HCT116 (cell line): Measurements from ENCODE around the gene SART1. TPM values are rescaled to one million over a fixed set of nuclear protein-coding genes. Genes with fewer than 3 reads are reported as not detected.

Experiments used
- ATAC-seq: fragments of 200-7000 bp; cut with Tn5 transposase; 2 replicates; pipeline ENCODE4 v1.9.1; 2020; ENCODE audit warnings: mild to moderate bottlenecking, moderate library complexity
- BruUV-seq: library from RNA; stranded (reverse); fragments of 400-500 nt; replicated peaks from 2 replicates; lab custom pipeline; 2021; lab: Mats Ljungman, UMichigan
- CTCF ChIA-PET: fragments of 300-600 bp; sonication (Branson Sonifier 250); formaldehyde crosslinking; loops from one replicate; lab custom pipeline; 2021; ENCODE audit warnings: antibody characterized with exemption; lab: Charles Lee
- POLR2A ChIA-PET: fragments of 300-600, 350-600 bp; sonication (Branson Sonifier 250); formaldehyde crosslinking; loops from one replicate; lab custom pipeline; 2021; ENCODE audit warnings: antibody characterized with exemption; lab: Charles Lee
- RAD21 ChIA-PET, 2 experiments: fragments of 300-600 bp; sonication (Branson Sonifier 250); formaldehyde crosslinking; loops; one replicate each; lab custom pipeline; 2023; ENCODE audit warnings: low total read pairs in 2 of 2; ENCODE audit not compliant: uncharacterized antibody in 2 of 2, unreplicated experiment in 2 of 2, low non-redundant PET in 1 of 2; lab: Charles Lee
- DNase-seq: peaks from one replicate; pipeline ENCODE4 v3.0.0-alpha.2; 2010; ENCODE audit warnings: low read depth, low spot score
- H2AFZ ChIP-seq: fragments of 200-600 bp; shearing (Covaris generic), sonication (generic); 2 replicates; pipeline ENCODE4 v1.6.1; 2017; ENCODE audit warnings: low read depth, mixed run types, mixed read lengths, antibody characterized with exemption, low read length; ENCODE audit not compliant: poor library complexity, severe bottlenecking
- H3K27ac ChIP-seq: 2 replicates; pipeline ENCODE4 v1.5.1; 2012; ENCODE audit warnings: low read depth, low read length
- H3K27me3 ChIP-seq: fragments of 200-600 bp; sonication (generic); 2 replicates; pipeline ENCODE4 v1.6.1; 2016; ENCODE audit warnings: mixed run types, low read length, mixed read lengths; ENCODE audit not compliant: insufficient read depth
- H3K36me3 ChIP-seq, 2 experiments: fragments of 200-500 bp in 1 of 2; fragments of 200-600 bp in 1 of 2; sonication (Bioruptor generic) in 1 of 2; sonication (generic) in 1 of 2; 2 replicates each; pipeline versions ENCODE4 v1.5.1 to v1.6.1; 2014 to 2016; ENCODE audit warnings: low read length in 2 of 2, inconsistent platforms in 1 of 2, mixed read lengths in 1 of 2, mixed run types in 1 of 2; ENCODE audit not compliant: insufficient read depth in 2 of 2, control insufficient read depth in 1 of 2
- H3K4me1 ChIP-seq, 2 experiments: fragments of 200-600 bp in 1 of 2; sonication (generic) in 1 of 2; 2 replicates each; pipeline versions ENCODE4 v1.5.1 to v1.6.1; 2012 to 2017; ENCODE audit warnings: low read length in 2 of 2, inconsistent platforms in 1 of 2, mild to moderate bottlenecking in 1 of 2, mixed read lengths in 1 of 2, mixed run types in 1 of 2, moderate library complexity in 1 of 2; ENCODE audit not compliant: insufficient read depth in 2 of 2, control insufficient read depth in 1 of 2
- H3K4me2 ChIP-seq: fragments of 200-600 bp; sonication (generic); 2 replicates; pipeline ENCODE4 v1.6.1; 2017; ENCODE audit warnings: mixed run types, low read length, mixed read lengths
- H3K4me3 ChIP-seq, 2 experiments: fragments of 200-600 bp in 1 of 2; sonication (generic) in 1 of 2; replicated peaks in 1 of 2; 2 replicates each; pipeline ENCODE4 v1.5.1; 2011 to 2016; ENCODE audit warnings: low read length in 2 of 2, control low read depth in 1 of 2, low read depth in 1 of 2, mild to moderate bottlenecking in 1 of 2, mixed read lengths in 1 of 2, mixed run types in 1 of 2
- H3K79me2 ChIP-seq: fragments of 200-600 bp; sonication (generic); 2 replicates; pipeline ENCODE4 v1.6.1; 2017; ENCODE audit warnings: mild to moderate bottlenecking, mixed run types, low read length, moderate library complexity, mixed read lengths; ENCODE audit not compliant: insufficient read depth
- H3K9ac ChIP-seq: fragments of 200-600 bp; sonication (generic); 2 replicates; pipeline ENCODE4 v1.6.1; 2016; ENCODE audit warnings: low read length, mixed read lengths
- H3K9me2 ChIP-seq: fragments of 200-600 bp; sonication (generic), shearing (Covaris generic); 2 replicates; pipeline ENCODE4 v1.6.1; 2017; ENCODE audit warnings: mixed run types, mild to moderate bottlenecking, moderate library complexity; ENCODE audit not compliant: insufficient read depth
- H3K9me3 ChIP-seq, 2 experiments: fragments of 200-500 bp in 1 of 2; fragments of 200-600 bp in 1 of 2; sonication (Bioruptor generic) in 1 of 2; sonication (generic) in 1 of 2; 2 replicates each; pipeline ENCODE4 v1.6.1; 2014 to 2017; ENCODE audit warnings: low read length in 2 of 2, mixed read lengths in 2 of 2, inconsistent platforms in 1 of 2, low read depth in 1 of 2, mild to moderate bottlenecking in 1 of 2, mixed run types in 1 of 2, moderate library complexity in 1 of 2; ENCODE audit not compliant: control insufficient read depth in 1 of 2, insufficient read depth in 1 of 2
- H4K20me1 ChIP-seq: fragments of 200-600 bp; sonication (generic), shearing (Covaris generic); 2 replicates; pipeline ENCODE4 v1.6.1; 2017; ENCODE audit warnings: mixed run types, mild to moderate bottlenecking, moderate library complexity; ENCODE audit not compliant: insufficient read depth
- CBX3 ChIP-seq: IDR thresholded peaks from 2 replicates; pipeline ENCODE4 v1.6.1; 2012; ENCODE audit warnings: low read depth
- CEBPB ChIP-seq: IDR thresholded peaks from 2 replicates; pipeline ENCODE4 v1.6.1; 2012; ENCODE audit warnings: low read depth
- EZH2phosphoT487 ChIP-seq: fragments of 200-600 bp; IDR thresholded peaks from 2 replicates; pipeline ENCODE4 v1.6.1; 2018; ENCODE audit warnings: antibody characterized with exemption, borderline replicate concordance
- POLR2AphosphoS5 ChIP-seq: IDR thresholded peaks from 2 replicates; pipeline ENCODE4 v1.6.1; 2011; ENCODE audit warnings: mild to moderate bottlenecking, low read depth, low read length, moderate library complexity
- REST ChIP-seq: IDR thresholded peaks from 2 replicates; pipeline ENCODE4 v1.6.1; 2012; ENCODE audit warnings: low read depth
- TCF7L2 ChIP-seq: IDR thresholded peaks from 2 replicates; pipeline ENCODE4 v1.7.0; 2011; ENCODE audit warnings: borderline replicate concordance, inconsistent platforms; ENCODE audit not compliant: insufficient read depth, insufficient read length; ENCODE audit errors: extremely low read depth
- YY1 ChIP-seq: IDR thresholded peaks from 2 replicates; pipeline ENCODE4 v1.6.1; 2011; ENCODE audit warnings: low read length, low read depth, moderate library complexity, mild to moderate bottlenecking; ENCODE audit not compliant: insufficient replicate concordance; ENCODE audit errors: extremely low read depth
- ZFX ChIP-seq: fragments of 450-650 bp; IDR thresholded peaks from 2 replicates; pipeline ENCODE4 v1.6.1; 2017
- intact Hi-C: fragments of 100-400 bp; cut with micrococcal nuclease; formaldehyde crosslinking; loops from 2 replicates; pipeline ENCODE4 v1.10.0; 2022
- total RNA-seq: library from RNA; stranded (reverse); gene quantifications from one replicate; pipeline ENCODE4 v1.2.1, GENCODE V29; 2021; ENCODE audit not compliant: unreplicated experiment

Gene SART1
- total RNA-seq, 1 experiment from 2014 or later: 47.9 TPM

GRCh38 chr11:65915821-65916251 lies 45.7 kb upstream of the SART1 start:
- peak overlapping the region; percentile 96 for H3K4me2 ChIP-seq
- POLR2A ChIA-PET: interaction anchor here (0.7 to 2.8 kb wide), 13 partner anchors 10 to 96 kb away, joined by 3 to 80 read pairs (median 4); partner anchors contain the start of genes BANF1, CCDC85B, CFL1 and CST6
- H3K27ac ChIP-seq: peak overlapping the region; percentile 95
- H3K4me1 ChIP-seq: peaks cover 68 to 85% of the 10 kb centered on the region in 2 experiments
- H4K20me1 ChIP-seq: no peaks in the 10 kb centered on the region
- DNase-seq: peak; percentile 89
- H3K4me3 ChIP-seq: peak overlapping the region; percentile 86 to 95
- no peak overlapping the region for H2AFZ ChIP-seq
- CTCF ChIA-PET: interaction anchor here (0.8 to 2.2 kb wide), 6 partner anchors 21 to 31 kb away, joined by 3 to 15 read pairs (median 3); partner anchors contain the start of genes CCDC85B and FIBP
- RAD21 ChIA-PET: interaction anchor here (0.8 to 1.1 kb wide), 3 partner anchors 23 to 27 kb away, joined by 3 to 10 read pairs (median 3); partner anchors contain the start of gene FIBP (in 1 of the 2)
- no peaks in the 10 kb centered on the region for H3K9me3 ChIP-seq
- no peaks in the 10 kb centered on the region for H3K9me2 ChIP-seq
- peak; percentile 60 for ATAC-seq
- H3K79me2 ChIP-seq: peaks cover 45% of the 10 kb centered on the region
- peaks cover 0 to 11% of the 10 kb centered on the region in 2 experiments; a peak in 1 of 4 replicates for H3K36me3 ChIP-seq
- intact Hi-C loops: loop anchor here (1.0 kb wide), 2 partner anchors 16 to 25 kb away; partner anchors contain the start of gene FOSL1
- H3K27me3 ChIP-seq: no peaks in the 10 kb centered on the region
- no TSS peak for BruUV-seq
- peak overlapping the region; percentile 99 for H3K9ac ChIP-seq
- peak; percentile 77 for TF ChIP-seq POLR2AphosphoS5
- no peak for TF ChIP-seq CBX3
- peak; percentile 62 for TF ChIP-seq TCF7L2
- TF ChIP-seq ZFX: no peak
- no peak for TF ChIP-seq EZH2phosphoT487
- no peak for TF ChIP-seq CEBPB

GRCh38 chr11:65916391-65916790 lies 45.1 kb upstream of the SART1 start:
- H4K20me1 ChIP-seq: no peaks in the 10 kb centered on the region
- peaks cover 64 to 81% of the 10 kb centered on the region in 2 experiments for H3K4me1 ChIP-seq
- H3K9me2 ChIP-seq: no peaks in the 10 kb centered on the region
- H3K4me2 ChIP-seq: peak overlapping the region; percentile 96
- peak overlapping the region; percentile 86 to 95 for H3K4me3 ChIP-seq
- BruUV-seq: no TSS peak
- H3K36me3 ChIP-seq: peaks cover 0 to 16% of the 10 kb centered on the region in 2 experiments; a peak in 1 of 4 replicates
- ChIA-PET RAD21 (interaction anchor here (0.9 to 1.1 kb wide), 2 partner anchors 24 to 28 kb away, joined by 3 to 10 read pairs; partner anchors contain the start of gene FIBP (in 1 of the 2)), POLR2A (interaction anchor here (0.7 to 2.8 kb wide), 12 partner anchors 10 to 96 kb away, joined by 3 to 80 read pairs (median 6); partner anchors contain the start of genes BANF1, CCDC85B, CFL1 and CST6), CTCF (interaction anchor here (1.0 to 2.2 kb wide), 4 partner anchors 22 to 28 kb away, joined by 3 to 15 read pairs (median 8); partner anchors contain the start of genes CCDC85B and FIBP)
- peak overlapping the region; percentile 99 for H3K9ac ChIP-seq
- no peak overlapping the region for H2AFZ ChIP-seq
- H3K9me3 ChIP-seq: no peaks in the 10 kb centered on the region
- peaks cover 47% of the 10 kb centered on the region for H3K79me2 ChIP-seq
- intact Hi-C loops: loop anchor here (1.0 kb wide), 1 partner anchor 16 kb away; the partner anchor contains the start of gene FOSL1
- H3K27me3 ChIP-seq: no peaks in the 10 kb centered on the region
- H3K27ac ChIP-seq: peak overlapping the region; percentile 95
- no peak for TF ChIP-seq YY1
- no peak for TF ChIP-seq REST
- ATAC-seq: no peak
- no peak for DNase-seq
